NOMO-1 (cell line): Measurements from ENCODE around the gene RTN4.
"Not testable (repeated sequence)": the region's sequence is repeated elsewhere in the genome, so short reads cannot be mapped to it uniquely, and the experiment has no call there.

Source experiments
- DNase-seq, 2 experiments: peaks; one replicate each; lab custom pipeline; 2025; ENCODE audit not compliant: unreplicated experiment in 2 of 2; lab: John Stamatoyannopoulos, UW

Gene RTN4

GRCh38 chr2:55073000-55073983 lies 23.0 kb upstream of the RTN4 start:
- no peak for DNase-seq

DNA sequence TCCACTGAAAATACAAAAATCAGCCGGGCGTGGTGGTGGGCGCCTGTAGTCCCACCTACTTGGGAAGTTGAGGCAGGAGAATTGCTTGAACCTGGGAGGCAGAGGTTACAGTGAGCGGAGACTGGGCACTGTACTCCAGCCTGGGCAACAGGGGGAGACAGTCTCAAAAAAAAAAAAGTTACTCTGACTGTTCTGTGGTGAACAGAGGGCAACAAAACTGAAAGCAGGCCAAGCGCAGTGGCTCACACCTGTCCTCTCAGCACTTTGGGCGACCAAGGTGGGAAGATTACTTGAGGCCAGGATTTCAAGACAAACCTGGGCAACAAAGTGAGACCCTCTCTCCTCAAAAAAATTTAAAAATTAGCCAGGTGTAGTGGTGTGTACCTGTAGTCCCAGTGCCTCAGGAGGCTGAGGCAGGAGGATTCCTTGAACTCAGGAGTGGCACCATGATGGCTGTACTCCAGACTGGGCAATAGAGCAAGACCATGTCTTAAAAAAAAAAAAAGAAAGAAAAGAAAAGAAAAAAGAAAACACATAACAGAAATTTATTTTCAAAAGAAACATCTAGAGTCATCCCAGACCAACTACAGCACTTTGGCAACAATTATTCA lies 13.6 kb upstream of the RTN4 start:
- no peak for DNase-seq

DNA sequence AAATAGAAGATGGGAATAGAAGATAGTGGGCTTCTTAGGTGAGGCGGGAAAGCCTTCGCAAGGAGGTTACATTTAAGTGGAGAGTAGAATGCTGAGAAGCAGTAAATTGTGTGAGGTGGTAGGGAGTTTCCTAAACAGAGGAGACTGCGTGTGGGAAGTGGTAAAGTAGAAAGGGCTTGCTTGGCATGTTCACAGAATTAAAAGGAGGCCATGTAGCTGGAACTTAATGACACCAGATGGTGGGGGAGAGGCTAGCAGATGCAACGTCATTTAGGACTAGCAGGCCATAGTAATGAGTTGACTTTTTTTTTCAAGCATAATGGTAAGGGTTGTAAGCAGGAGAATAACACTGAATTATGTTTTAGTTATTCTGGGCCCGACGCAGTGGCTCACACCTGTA lies 13.0 kb upstream of the RTN4 start:
- DNase-seq: no peak

DNA sequence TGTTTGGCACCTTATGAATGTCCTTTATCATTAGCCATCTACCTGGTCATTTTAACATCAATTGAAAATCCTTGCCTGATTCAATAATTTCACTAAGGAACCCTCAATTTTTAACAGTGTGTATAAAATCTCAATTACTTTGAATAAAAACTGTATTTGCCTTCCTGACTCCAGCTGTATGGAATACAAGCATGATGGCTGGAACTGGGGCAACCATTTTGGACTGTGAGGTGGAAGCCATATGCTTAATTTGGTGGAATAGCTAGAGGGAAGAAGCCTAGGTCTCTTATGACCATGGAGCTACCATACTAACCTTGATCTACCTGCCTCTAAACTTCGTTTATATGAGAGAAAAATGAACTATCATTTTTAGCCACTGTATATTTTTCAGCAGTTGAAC lies 12.5 kb upstream of the RTN4 start:
- DNase-seq: no peak

GRCh38 chr2:55061523-55062344 lies 11.5 kb upstream of the RTN4 start:
- DNase-seq: peak; percentile 49 to 92

GRCh38 chr2:55059793-55060192 lies 9.5 kb upstream of the RTN4 start:
- no peak for DNase-seq

DNA sequence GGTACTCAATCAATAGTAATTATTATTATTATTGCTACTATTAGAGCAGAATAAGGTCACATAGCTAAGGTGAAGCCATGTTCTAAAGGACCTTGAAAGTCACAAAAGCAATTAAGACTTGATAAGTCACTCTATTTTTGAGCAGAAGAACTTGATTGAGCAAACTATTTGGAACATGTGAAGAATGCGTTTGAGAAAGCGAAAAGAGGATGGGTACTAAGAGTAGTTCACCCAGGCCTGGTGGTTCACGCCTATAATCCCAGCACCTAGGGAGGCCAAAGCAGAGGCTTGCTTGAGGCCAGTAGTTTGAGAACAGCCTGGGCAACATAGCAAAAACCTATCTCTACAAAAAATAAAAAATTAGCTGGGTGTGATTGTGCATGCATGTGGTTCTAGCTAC lies 7.2 kb upstream of the RTN4 start:
- no peak for DNase-seq

GRCh38 chr2:55056024-55056521 lies 5.8 kb upstream of the RTN4 start:
- DNase-seq: no peak

DNA sequence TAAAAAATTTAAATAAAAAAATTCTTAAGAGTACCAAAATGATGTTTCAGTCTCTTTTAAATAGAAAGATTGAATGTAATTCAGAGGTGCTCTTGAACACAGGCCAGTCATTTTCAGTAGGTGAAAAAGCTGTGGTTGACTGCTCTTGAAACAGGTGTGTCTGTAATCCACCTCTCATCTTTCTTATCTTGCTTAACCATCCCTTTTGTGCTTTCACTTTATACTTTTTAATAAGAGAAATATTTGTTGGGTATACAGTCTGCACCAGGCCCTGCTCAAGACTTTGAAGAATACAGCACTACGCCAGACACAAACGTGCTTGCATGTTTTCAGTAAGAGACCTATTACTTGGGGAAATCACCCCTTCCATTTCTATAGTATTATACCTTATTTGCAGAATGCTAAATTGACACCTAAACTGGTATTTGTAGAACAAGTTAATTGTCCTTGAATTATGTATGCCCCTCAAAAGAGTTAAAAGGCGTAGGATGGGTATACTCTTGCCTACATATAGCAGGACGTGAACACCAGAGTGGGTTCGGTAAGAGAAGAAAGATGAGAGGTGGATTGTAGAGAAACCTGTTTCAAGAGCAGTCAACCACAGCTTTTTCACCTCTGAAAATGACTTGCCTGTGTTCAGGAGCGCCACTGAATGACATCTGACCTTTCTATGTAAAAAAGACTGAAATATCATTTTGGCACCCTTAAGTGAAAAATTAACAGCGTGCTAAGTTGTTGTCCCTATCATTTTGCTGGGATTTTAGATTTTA lies 4.0 kb upstream of the RTN4 start:
- no peak for DNase-seq

DNA sequence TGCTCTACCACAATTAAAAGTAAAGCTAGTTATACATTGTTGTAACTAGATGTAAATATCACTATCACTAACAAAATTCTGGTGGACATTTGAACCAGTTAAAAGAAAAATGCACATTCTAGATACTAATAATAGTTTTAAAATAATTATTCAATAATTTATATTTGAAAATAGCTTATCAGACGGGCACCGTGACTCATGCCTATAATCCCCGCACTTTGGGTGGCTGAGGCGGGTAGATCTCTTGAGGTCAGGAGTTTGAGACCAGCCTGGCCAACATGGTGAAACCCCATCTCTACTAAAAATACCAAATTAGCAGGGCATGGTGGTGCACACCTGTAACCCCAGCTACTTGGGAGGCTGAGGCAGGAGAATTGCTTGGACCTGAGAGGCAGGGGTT lies 3.0 kb upstream of the RTN4 start:
- DNase-seq: not testable (repeated sequence)

- DNase-seq: peak; percentile 32 to 34
These were observed 2.1 kb upstream of the RTN4 start for GRCh38 chr2:55052129-55053061.

- peak; percentile 21 to 39 for DNase-seq
These were observed 995 bp upstream of the RTN4 start for GRCh38 chr2:55051026-55051866.

- DNase-seq: no peak
These were observed 491 bp downstream of the RTN4 start for GRCh38 chr2:55049821-55050099.

DNA sequence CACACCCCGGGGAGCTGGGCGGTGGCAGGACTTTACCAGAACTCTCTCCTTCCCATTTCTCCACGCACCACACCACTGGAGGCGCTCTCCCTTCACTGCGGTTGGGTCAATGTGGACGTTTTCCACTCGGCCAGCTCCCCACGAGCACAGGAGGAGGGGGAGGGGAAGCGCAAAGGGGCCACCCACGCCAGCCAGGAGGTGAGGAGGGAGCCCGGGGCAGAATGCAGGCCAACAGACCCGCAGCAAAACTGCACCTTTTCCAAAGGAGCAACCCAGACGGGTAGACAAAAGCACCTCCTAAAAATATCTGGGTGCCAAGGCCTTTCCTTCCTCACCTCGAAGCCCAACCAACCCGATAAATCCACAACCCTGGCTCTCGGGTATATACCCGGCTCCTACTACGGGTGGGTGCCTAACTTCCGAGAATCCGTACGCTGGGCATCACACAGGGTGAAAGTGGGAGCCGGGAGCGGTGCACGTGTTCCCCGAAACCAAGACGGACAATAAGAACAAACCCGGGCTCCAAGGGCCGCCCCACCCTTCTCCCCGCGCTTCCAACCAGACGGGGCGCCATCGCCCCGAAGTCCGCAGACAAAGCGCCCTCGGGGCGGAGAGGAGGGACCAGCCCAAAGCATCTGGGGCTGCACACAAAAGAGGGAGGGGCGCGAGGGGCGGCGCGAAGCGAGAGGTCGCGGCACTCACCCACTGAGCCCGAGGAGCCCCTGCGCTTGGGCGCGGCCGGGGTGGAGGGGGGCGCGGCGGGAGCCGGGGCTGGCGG lies 1.0 kb downstream of the RTN4 start:
- peak; percentile 79 to 84 for DNase-seq

DNA sequence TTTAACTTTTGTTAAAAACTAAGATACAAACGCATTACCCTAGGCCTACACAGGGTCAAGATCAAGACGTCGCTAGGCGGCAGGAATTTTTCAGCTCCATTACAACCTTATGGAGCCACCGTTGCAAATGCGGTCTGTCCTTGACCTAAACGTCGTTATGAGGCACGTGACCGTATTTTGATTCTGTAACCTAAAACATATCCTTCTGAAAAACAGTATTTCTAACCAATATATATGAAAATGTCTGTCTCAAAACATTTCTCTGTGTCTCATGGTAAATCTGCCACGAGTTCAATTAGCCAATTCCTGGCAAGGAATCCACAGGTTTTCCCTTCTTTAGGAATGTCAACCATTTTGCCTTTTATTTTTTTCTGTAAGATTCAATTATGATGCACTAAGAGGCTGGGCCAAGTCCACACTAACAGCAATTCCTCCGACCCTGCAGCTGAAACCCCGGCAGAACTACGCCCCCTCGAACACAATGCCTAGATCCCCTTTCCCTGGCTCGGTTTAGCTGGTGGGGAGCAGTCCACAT lies 1.7 kb downstream of the RTN4 start:
- DNase-seq: peak; percentile 9 to 45

DNA sequence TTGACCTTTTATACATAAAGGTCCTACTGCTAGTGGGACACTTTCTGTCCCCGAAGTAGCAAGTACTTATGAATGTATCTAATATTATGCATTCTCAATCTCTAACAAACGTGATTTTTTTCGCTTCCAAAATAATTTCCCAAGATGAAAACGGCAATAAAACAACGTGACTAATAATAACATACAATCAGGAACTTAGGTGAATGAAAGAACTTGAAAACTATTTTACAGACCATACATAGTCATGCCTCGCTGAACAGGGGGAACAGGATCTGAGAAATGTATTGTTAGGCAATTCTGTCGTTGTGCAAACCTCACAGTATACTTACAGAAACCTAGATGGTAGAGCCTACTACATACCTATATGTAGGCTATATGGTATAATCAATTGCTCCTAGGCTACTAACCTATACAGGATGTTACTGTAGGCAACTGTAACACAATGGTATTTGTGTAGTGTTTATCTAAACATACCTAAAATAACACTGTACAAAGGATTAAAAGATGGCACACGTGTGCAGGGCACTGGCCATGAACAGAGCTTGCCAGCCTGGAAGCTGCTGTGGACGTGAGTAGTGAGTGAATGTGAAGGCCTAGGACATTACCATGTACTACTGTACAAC lies 2.5 kb downstream of the RTN4 start:
- DNase-seq: peak; percentile 42 to 89

- no peak for DNase-seq
These were observed 4.5 kb downstream of the RTN4 start for GRCh38 chr2:55045780-55046179.
